Measurements from ENCODE around the gene MAGI1. TPM values are rescaled to one million over a fixed set of nuclear protein-coding genes. Genes with fewer than 3 reads are reported as not detected.
"Not testable (repeated sequence)": the region's sequence is repeated elsewhere in the genome, so short reads cannot be mapped to it uniquely, and the experiment has no call there.

MAGI1 gene
- total RNA-seq, 1 donor from 2014 or later, result 10.6 TPM

- no peak for DNase-seq (ENCODE audit: low read depth)
Measured at GRCh38 chr3:66041116-66041515, 2.4 kb upstream of the MAGI1 start.

- DNase-seq (ENCODE audit: low read depth), result peak; percentile 59
Measured at GRCh38 chr3:66039590-66039887, 821 bp upstream of the MAGI1 start.

- no peak for DNase-seq (ENCODE audit: low read depth)
Measured at GRCh38 chr3:66038384-66038725, 363 bp downstream of the MAGI1 start.

- no peak for DNase-seq (ENCODE audit: low read depth)
Measured at GRCh38 chr3:66037986-66038369, 740 bp downstream of the MAGI1 start.

- peak; percentile 47 for DNase-seq (ENCODE audit: low read depth)
Measured at GRCh38 chr3:66037330-66037985, 1.3 kb downstream of the MAGI1 start.

GRCh38 chr3:66036586-66037148, 2.1 kb downstream of the MAGI1 start:
- no peak for DNase-seq (ENCODE audit: low read depth)

GRCh38 chr3:66035763-66036477, 2.8 kb downstream of the MAGI1 start:
- DNase-seq (ENCODE audit: low read depth), result no peak

- DNase-seq (ENCODE audit: low read depth), result peak; percentile 21
Measured at GRCh38 chr3:66033241-66034138, 5.2 kb downstream of the MAGI1 start.

- DNase-seq (ENCODE audit: low read depth), result no peak
Measured at GRCh38 chr3:66031102-66031698, 7.5 kb downstream of the MAGI1 start.

- DNase-seq (ENCODE audit: low read depth), result no peak
Measured at GRCh38 chr3:66029443-66029842, 9.3 kb downstream of the MAGI1 start.

GRCh38 chr3:66029014-66029413, 9.7 kb downstream of the MAGI1 start:
- DNase-seq (ENCODE audit: low read depth), result no peak

GRCh38 chr3:66028457-66028856, 10.3 kb downstream of the MAGI1 start:
- no peak for DNase-seq (ENCODE audit: low read depth)

GRCh38 chr3:66027099-66027498, 11.6 kb downstream of the MAGI1 start:
- not testable (repeated sequence) for DNase-seq (ENCODE audit: low read depth)

- no peak for DNase-seq (ENCODE audit: low read depth)
Measured at GRCh38 chr3:66023738-66024385, 14.9 kb downstream of the MAGI1 start.

- DNase-seq (ENCODE audit: low read depth), result no peak
Measured at GRCh38 chr3:66023229-66023628, 15.5 kb downstream of the MAGI1 start.

- peak; percentile 49 for DNase-seq (ENCODE audit: low read depth)
Measured at GRCh38 chr3:66021731-66022131, 17.0 kb downstream of the MAGI1 start.

GRCh38 chr3:66019896-66020295, 18.8 kb downstream of the MAGI1 start:
- no peak for DNase-seq (ENCODE audit: low read depth)

GRCh38 chr3:66018057-66019033, 20.4 kb downstream of the MAGI1 start:
- DNase-seq (ENCODE audit: low read depth), result no peak

GRCh38 chr3:66017591-66017990, 21.1 kb downstream of the MAGI1 start:
- no peak for DNase-seq (ENCODE audit: low read depth)

GRCh38 chr3:66017084-66017483, 21.6 kb downstream of the MAGI1 start:
- DNase-seq (ENCODE audit: low read depth), result no peak
